Mesendoderm (in vitro differentiated cells): ENCODE data around the gene TAF6L. TPM values are rescaled to one million over a fixed set of nuclear protein-coding genes. Genes with fewer than 3 reads are reported as not detected.

Source experiments
- DNase-seq: peaks from one replicate; pipeline ENCODE4 v3.0.0; 2013
- H2AK5ac ChIP-seq: 2 replicates; pipeline ENCODE4 v1.6.1; 2013; ENCODE audit warnings: low read length, inconsistent platforms
- H2BK120ac ChIP-seq: 2 replicates; pipeline ENCODE4 v1.6.1; 2013; ENCODE audit warnings: low read depth, mild to moderate bottlenecking, low read length, moderate library complexity, mixed read lengths
- H2BK15ac ChIP-seq: replicated peaks from 2 replicates; pipeline ENCODE4 v1.6.1; 2013; ENCODE audit warnings: low read depth, mild to moderate bottlenecking, moderate library complexity
- H2BK5ac ChIP-seq: 2 replicates; pipeline ENCODE4 v1.6.1; 2013; ENCODE audit warnings: low read length, inconsistent platforms
- H3K18ac ChIP-seq: 2 replicates; pipeline ENCODE4 v1.6.1; 2013; ENCODE audit warnings: mild to moderate bottlenecking, low read length, mixed read lengths
- H3K23ac ChIP-seq: one replicate; pipeline ENCODE4 v1.6.1; 2013; ENCODE audit warnings: low read length
- H3K27ac ChIP-seq: 2 replicates; pipeline ENCODE4 v1.5.1; 2013; ENCODE audit warnings: low read depth, mild to moderate bottlenecking, inconsistent platforms, low read length, moderate library complexity
- H3K27me3 ChIP-seq: 2 replicates; pipeline ENCODE4 v1.6.1; 2013; ENCODE audit warnings: low read length, control low read depth, mild to moderate bottlenecking, inconsistent platforms; ENCODE audit not compliant: insufficient read depth, poor library complexity
- H3K36me3 ChIP-seq: 2 replicates; pipeline ENCODE4 v1.6.1; 2013; ENCODE audit warnings: low read length, inconsistent platforms; ENCODE audit not compliant: control insufficient read depth, insufficient read depth
- H3K4ac ChIP-seq: one replicate; pipeline ENCODE4 v1.6.1; 2013; ENCODE audit warnings: low read depth, mild to moderate bottlenecking, low read length, moderate library complexity
- H3K4me1 ChIP-seq: 2 replicates; pipeline ENCODE4 v1.6.1; 2013; ENCODE audit warnings: low read depth, low read length, inconsistent platforms; ENCODE audit not compliant: control insufficient read depth
- H3K4me2 ChIP-seq: 2 replicates; pipeline ENCODE4 v1.6.1; 2013; ENCODE audit warnings: low read length
- H3K4me3 ChIP-seq: 2 replicates; pipeline ENCODE4 v1.5.1; 2013; ENCODE audit warnings: mild to moderate bottlenecking, low read length
- H3K56ac ChIP-seq: one replicate; pipeline ENCODE4 v1.6.1; 2013; ENCODE audit warnings: low read length
- H3K79me1 ChIP-seq: 2 replicates; pipeline ENCODE4 v1.6.1; 2013; ENCODE audit warnings: low read length, inconsistent platforms
- H3K79me2 ChIP-seq: 2 replicates; pipeline ENCODE4 v1.6.1; 2013; ENCODE audit warnings: mild to moderate bottlenecking, low read length; ENCODE audit not compliant: control insufficient read depth, insufficient read depth
- H3K9ac ChIP-seq: 2 replicates; pipeline ENCODE4 v1.6.1; 2013; ENCODE audit warnings: low read length, inconsistent platforms
- H4K5ac ChIP-seq: one replicate; pipeline ENCODE4 v1.6.1; 2013; ENCODE audit warnings: low read length
- H4K8ac ChIP-seq: one replicate; pipeline ENCODE4 v1.6.1; 2013; ENCODE audit warnings: low read depth, mild to moderate bottlenecking, control low read depth, low read length, moderate library complexity
- WGBS: extraction: QIAGEN DNeasy Blood & Tissue Kit; methylation state at CpG from one replicate; pipeline ENCODE4 v1.1.7; 2013; ENCODE audit warnings: low lambda C conversion rate, missing lambda C conversion rate; ENCODE audit not compliant: insufficient coverage; ENCODE audit errors: extremely low coverage; 5-methylcytosine and 5-hydroxymethylcytosine counted together
- small RNA-seq: library from polyadenylated mRNA; stranded (forward); fragments of <200 nt; extraction: miRNeasy Mini kit (QIAGEN cat#:217004); gene quantifications from one replicate; pipeline ENCODE3, GENCODE V24; 2013; ENCODE audit not compliant: insufficient read depth

The TAF6L gene

DNA sequence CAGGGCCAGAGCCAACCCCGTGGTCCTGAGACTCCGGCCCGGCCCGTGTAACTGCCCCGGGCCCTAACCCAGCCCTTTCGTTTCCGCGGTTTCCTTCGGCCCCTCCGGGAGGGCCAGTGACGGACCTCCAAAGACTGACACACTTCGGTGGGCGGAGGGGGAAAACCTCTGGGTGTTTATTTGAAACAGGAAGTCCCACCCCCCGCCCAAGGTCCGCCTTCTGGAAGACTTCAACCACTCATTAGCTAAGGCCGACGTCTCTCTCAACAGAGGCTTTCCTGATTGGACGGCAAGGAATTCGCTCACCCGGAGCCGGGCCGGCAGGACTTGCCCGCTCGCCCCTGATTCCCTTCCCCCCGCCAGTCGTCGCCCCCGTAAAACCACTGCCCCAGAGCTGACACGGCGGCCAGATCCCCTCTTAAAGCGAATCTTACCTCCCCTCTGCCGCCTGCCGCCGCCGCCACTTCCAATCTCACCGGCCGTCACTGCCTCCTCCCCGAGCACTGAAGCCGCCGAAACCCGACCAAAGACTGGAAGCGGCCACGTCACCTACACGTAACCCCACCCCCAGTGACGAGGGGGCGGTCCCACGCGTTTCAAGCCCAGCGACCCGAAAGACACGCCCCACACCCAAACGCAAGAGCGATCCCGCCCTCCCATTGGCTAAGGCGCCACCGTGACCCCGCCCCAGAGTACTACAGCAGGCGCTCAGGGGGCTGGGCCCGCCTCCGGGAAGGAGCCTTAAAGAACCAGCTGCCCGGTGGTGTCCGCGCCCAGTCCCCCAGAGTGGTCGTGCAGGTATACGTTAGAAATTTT lies 60.5 kb downstream of the TAF6L start, which contains the start of gene STX5:
Gene STX5, minus strand, starts transcription at position 532 of the 816 bp plus-strand sequence. CDS start 808 bp downstream, outside the sequence.
- Histone ChIP-seq H2BK120ac (peak within 1 kb of the TSS; percentile 63), H3K56ac (peak within 1 kb of the TSS; percentile 97), H3K27ac (peak within 1 kb of the TSS; percentile 92), H2BK5ac (peak within 1 kb of the TSS; percentile 80), H3K4me3 (peak within 1 kb of the TSS; percentile 92), H2BK15ac (no peak within 1 kb of the TSS), H3K4ac (peak within 1 kb of the TSS; percentile 66), H4K8ac (no peak within 1 kb of the TSS), H3K9ac (peak within 1 kb of the TSS; percentile 92), H3K36me3 (peaks cover 8% of the 10 kb centered on the region), H2AK5ac (no peak within 1 kb of the TSS), H3K23ac (no peak within 1 kb of the TSS), H3K27me3 (no peaks in the 10 kb centered on the region), H3K79me1 (peaks cover 14% of the 10 kb centered on the region), H3K4me1 (no peaks in the 10 kb centered on the region), H4K5ac (no peak within 1 kb of the TSS), H3K18ac (peak within 1 kb of the TSS; percentile 91), H3K4me2 (peak within 1 kb of the TSS; percentile 90), H3K79me2 (peaks cover 13% of the 10 kb centered on the region)
- peak; percentile 99 for DNase-seq
- no CpG with 5 or more reads among the region's 65 CpGs for WGBS

DNA sequence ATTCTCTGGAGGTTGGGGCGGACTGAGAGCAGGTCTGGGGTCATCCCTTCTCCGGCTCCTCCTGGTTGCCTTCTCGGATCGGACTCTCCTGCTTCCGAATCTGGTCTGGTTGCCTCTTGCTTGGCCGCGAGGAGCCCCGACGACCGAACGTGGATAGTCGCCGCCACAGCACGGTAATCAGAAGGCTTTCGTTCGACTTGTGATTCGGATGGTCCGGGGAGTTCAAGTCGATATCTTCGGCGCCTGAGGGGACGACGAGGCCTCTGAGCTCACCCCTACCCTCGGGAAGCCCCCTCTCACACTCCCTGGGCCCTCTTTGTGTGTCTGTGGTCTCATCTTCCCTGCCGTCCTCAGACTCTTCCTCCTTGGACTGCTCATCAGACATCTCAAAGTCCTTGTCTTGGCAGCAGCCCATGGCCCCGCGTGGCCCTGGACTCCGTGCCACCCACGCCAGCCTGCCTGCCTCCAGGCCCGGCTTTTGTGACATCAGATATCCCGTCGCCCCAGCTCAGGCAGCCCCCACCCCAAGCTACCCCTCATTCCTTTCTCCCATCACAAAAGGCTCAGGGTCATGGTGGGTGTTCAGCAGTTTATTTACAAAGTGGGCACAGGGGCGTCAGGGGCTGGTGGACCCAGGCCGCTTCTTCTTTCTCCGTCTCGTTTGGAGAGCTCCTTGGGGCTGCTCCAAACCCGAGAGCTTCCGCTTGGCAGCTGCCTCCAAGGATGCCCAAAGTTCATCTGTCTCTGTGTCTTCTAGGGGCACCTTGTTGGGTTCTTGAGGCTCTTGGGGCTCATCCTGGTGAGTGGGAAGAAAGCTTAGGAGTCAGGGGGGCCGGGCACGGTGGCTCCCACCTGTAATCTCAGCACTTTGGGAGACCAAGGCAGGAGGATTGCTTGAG lies 61.4 kb downstream of the TAF6L start, which contains the start of gene TEX54:
Gene TEX54, minus strand, starts transcription at position 506 of the 899 bp plus-strand sequence.
- Histone ChIP-seq H3K4me1 (no peaks in the 10 kb centered on the region), H3K4ac (peak within 1 kb of the TSS; percentile 66), H2BK120ac (peak within 1 kb of the TSS; percentile 63), H3K79me2 (peaks cover 16% of the 10 kb centered on the region), H3K9ac (peak within 1 kb of the TSS; percentile 92), H2BK5ac (no peak within 1 kb of the TSS), H3K18ac (peak within 1 kb of the TSS; percentile 82), H4K5ac (no peak within 1 kb of the TSS), H3K79me1 (peaks cover 14% of the 10 kb centered on the region), H3K23ac (no peak within 1 kb of the TSS), H3K27me3 (no peaks in the 10 kb centered on the region), H2BK15ac (no peak within 1 kb of the TSS), H3K56ac (peak within 1 kb of the TSS; percentile 97), H2AK5ac (no peak within 1 kb of the TSS), H3K4me3 (peak within 1 kb of the TSS; percentile 92), H3K27ac (peak within 1 kb of the TSS; percentile 78), H3K36me3 (peaks cover 8% of the 10 kb centered on the region), H4K8ac (no peak within 1 kb of the TSS), H3K4me2 (peak within 1 kb of the TSS; percentile 63)
- no CpG with 5 or more reads among the region's 40 CpGs for WGBS
- DNase-seq: no peak

DNA sequence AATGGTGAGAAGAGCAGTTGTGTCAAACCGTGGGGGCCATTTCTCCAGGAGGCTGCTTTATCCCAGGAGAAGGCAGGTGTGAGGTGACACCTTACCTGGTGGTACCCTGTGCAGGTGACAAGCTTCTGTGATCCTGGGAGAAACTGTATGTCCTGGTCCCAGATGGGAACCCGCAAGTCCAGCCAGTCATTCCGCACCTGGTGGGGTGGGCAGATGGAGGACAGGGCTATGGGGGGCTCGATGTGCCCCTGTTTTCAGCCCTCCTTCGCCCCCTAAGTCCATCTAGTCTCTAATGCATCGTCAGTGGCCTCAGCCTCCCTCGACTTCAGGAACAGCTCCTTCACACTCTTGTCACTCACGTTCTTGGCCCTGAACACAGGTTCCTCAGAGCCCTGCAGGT lies 64.1 kb downstream of the TAF6L start:
- H3K56ac ChIP-seq: no peak overlapping the region
- WGBS: no CpG with 5 or more reads among the region's 8 CpGs
- H3K18ac ChIP-seq: no peak overlapping the region
- no peak overlapping the region for H3K4ac ChIP-seq
- no peak overlapping the region for H2BK5ac ChIP-seq
- no peak overlapping the region for H2BK15ac ChIP-seq
- no peak overlapping the region for H3K4me2 ChIP-seq
- no peak overlapping the region for H3K4me3 ChIP-seq
- no peak overlapping the region for H4K5ac ChIP-seq
- no peaks in the 10 kb centered on the region for H3K27me3 ChIP-seq
- no peak overlapping the region for H2BK120ac ChIP-seq
- H3K36me3 ChIP-seq: peaks cover 8% of the 10 kb centered on the region
- H4K8ac ChIP-seq: no peak overlapping the region
- H3K79me2 ChIP-seq: peaks cover 21% of the 10 kb centered on the region
- H3K9ac ChIP-seq: no peak overlapping the region
- H3K27ac ChIP-seq: no peak overlapping the region
- no peaks in the 10 kb centered on the region for H3K4me1 ChIP-seq
- peaks cover 15% of the 10 kb centered on the region for H3K79me1 ChIP-seq
- H3K23ac ChIP-seq: no peak overlapping the region
- no peak overlapping the region for H2AK5ac ChIP-seq
- DNase-seq: no peak

Small RNAs within 50 kb of the gene (small RNA-seq; reads per million reads assigned to genes)
- 2.3 reads per million, percentile 28 among the genes with 10 or more reads in this experiment for gene MIR6514
- gene RNU6-118P: not detected
